ENCODE results near the gene NRG3. TPM values are rescaled to one million over a fixed set of nuclear protein-coding genes. Genes with fewer than 3 reads are reported as not detected.

NRG3 gene
- total RNA-seq, 1 donor from 2014 or later = not detected

GRCh38 chr10:81905161-81905560, 30.2 kb downstream of the NRG3 start:
- H3K4me3 Mint-ChIP-seq (ENCODE audit: unreplicated experiment) = no peak overlapping the region
- H3K9me3 Mint-ChIP-seq (ENCODE audit: low read depth) = no peaks in the 10 kb centered on the region
- no peaks in the 10 kb centered on the region for H3K36me3 Mint-ChIP-seq (ENCODE audit: low read depth)
- DNase-seq (ENCODE audit: low spot score) = no peak
- H3K4me1 Mint-ChIP-seq (ENCODE audit: low read depth) = no peaks in the 10 kb centered on the region
- no peak for TF ChIP-seq CTCF (IDR thresholded peaks at IDR 0.05)
- H3K27ac Mint-ChIP-seq (ENCODE audit: unreplicated experiment) = no peak overlapping the region
- no peaks in the 10 kb centered on the region for H3K27me3 Mint-ChIP-seq (ENCODE audit: low read depth)

- H3K9me3 Mint-ChIP-seq (ENCODE audit: low read depth) = no peaks in the 10 kb centered on the region
- H3K27me3 Mint-ChIP-seq (ENCODE audit: low read depth) = no peaks in the 10 kb centered on the region
- no peak for TF ChIP-seq CTCF (IDR thresholded peaks at IDR 0.05)
- H3K36me3 Mint-ChIP-seq (ENCODE audit: low read depth) = no peaks in the 10 kb centered on the region
- no peaks in the 10 kb centered on the region for H3K4me1 Mint-ChIP-seq (ENCODE audit: low read depth)
- no peak for DNase-seq (ENCODE audit: low spot score)
- no peak overlapping the region for H3K4me3 Mint-ChIP-seq (ENCODE audit: unreplicated experiment)
- no peak overlapping the region for H3K27ac Mint-ChIP-seq (ENCODE audit: unreplicated experiment)
Measured at GRCh38 chr10:81909453-81909852, 34.5 kb downstream of the NRG3 start.

- Mint-ChIP-seq H3K4me1 (ENCODE audit: low read depth) (no peaks in the 10 kb centered on the region), H3K9me3 (ENCODE audit: low read depth) (no peaks in the 10 kb centered on the region), H3K36me3 (ENCODE audit: low read depth) (no peaks in the 10 kb centered on the region), H3K27ac (ENCODE audit: unreplicated experiment) (no peak overlapping the region), H3K4me3 (ENCODE audit: unreplicated experiment) (no peak overlapping the region), H3K27me3 (ENCODE audit: low read depth) (no peaks in the 10 kb centered on the region)
- no peak for DNase-seq (ENCODE audit: low spot score)
- no peak for TF ChIP-seq CTCF (IDR thresholded peaks at IDR 0.05)
Measured at GRCh38 chr10:81911328-81911727, 36.3 kb downstream of the NRG3 start.

- Mint-ChIP-seq H3K36me3 (ENCODE audit: low read depth) (no peaks in the 10 kb centered on the region), H3K4me1 (ENCODE audit: low read depth) (no peaks in the 10 kb centered on the region), H3K4me3 (ENCODE audit: unreplicated experiment) (no peak overlapping the region), H3K27ac (ENCODE audit: unreplicated experiment) (no peak overlapping the region), H3K27me3 (ENCODE audit: low read depth) (no peaks in the 10 kb centered on the region), H3K9me3 (ENCODE audit: low read depth) (no peaks in the 10 kb centered on the region)
- DNase-seq (ENCODE audit: low spot score) = no peak
- no peak for TF ChIP-seq CTCF (IDR thresholded peaks at IDR 0.05)
Measured at GRCh38 chr10:81914736-81915503, 39.9 kb downstream of the NRG3 start.

- no peak overlapping the region for H3K4me3 Mint-ChIP-seq (ENCODE audit: unreplicated experiment)
- no peaks in the 10 kb centered on the region for H3K4me1 Mint-ChIP-seq (ENCODE audit: low read depth)
- no peaks in the 10 kb centered on the region for H3K9me3 Mint-ChIP-seq (ENCODE audit: low read depth)
- TF ChIP-seq CTCF (IDR thresholded peaks at IDR 0.05) = no peak
- no peaks in the 10 kb centered on the region for H3K36me3 Mint-ChIP-seq (ENCODE audit: low read depth)
- H3K27me3 Mint-ChIP-seq (ENCODE audit: low read depth) = no peaks in the 10 kb centered on the region
- no peak overlapping the region for H3K27ac Mint-ChIP-seq (ENCODE audit: unreplicated experiment)
- DNase-seq (ENCODE audit: low spot score) = no peak
Measured at GRCh38 chr10:81915504-81915897, 40.5 kb downstream of the NRG3 start.
